Ovary (tissue), 9 donors: ENCODE results near the gene TFDP1. TPM values are rescaled to one million over a fixed set of nuclear protein-coding genes. Genes with fewer than 3 reads are reported as not detected.

Experiments used
- DNase-seq, 5 donors: peaks; one replicate each; pipeline ENCODE4 v3.0.0-alpha.2; 2019 to 2020
- H3K27ac ChIP-seq, 2 donors: fragments of 200-600 bp; one replicate each; pipeline versions ENCODE4 v1.5.1 to v1.8.0; 2019 to 2022
- H3K27me3 ChIP-seq: fragments of 200-600 bp; one replicate; pipeline ENCODE4 v1.8.0; 2022
- H3K36me3 ChIP-seq: fragments of 200-600 bp; sonication (generic); one replicate; pipeline ENCODE4 v1.5.1; 2019
- H3K4me1 ChIP-seq: one replicate; pipeline ENCODE4 v1.8.1; 2013; ENCODE audit warnings: mild to moderate bottlenecking, moderate library complexity; ENCODE audit not compliant: insufficient read depth
- H3K4me3 ChIP-seq: fragments of 200-600 bp; sonication (generic); one replicate; pipeline ENCODE4 v1.5.1; 2017
- H3K9me3 ChIP-seq, 2 donors: fragments of 200-600 bp in 1 of 2; sonication (generic) in 1 of 2; one replicate each; pipeline versions ENCODE4 v1.5.1 to v1.8.1; 2013 to 2019; ENCODE audit warnings: mild to moderate bottlenecking in 1 of 2, moderate library complexity in 1 of 2
- CTCF ChIP-seq, 3 donors: fragments of 450-650 bp in 2 of 3; fragments of 200-600 bp in 1 of 3; IDR thresholded peaks; one replicate each; pipeline versions ENCODE4 v1.5.1 to v1.8.0; 2016 to 2022; ENCODE audit warnings: antibody characterized with exemption in 3 of 3, mild to moderate bottlenecking in 1 of 3
- EP300 ChIP-seq: sonication (generic); formaldehyde crosslinking; IDR thresholded peaks from one replicate; pipeline ENCODE4 v1.6.1; 2017; ENCODE audit warnings: antibody characterized with exemption
- POLR2A ChIP-seq: fragments of 450-650 bp; IDR thresholded peaks from one replicate; pipeline ENCODE4 v1.6.1; 2017; ENCODE audit warnings: antibody characterized with exemption, mild to moderate bottlenecking, moderate library complexity
- WGBS, 3 donors: extraction: QIAGEN DNeasy Blood & Tissue Kit in 1 of 3; methylation state at CpG; one replicate each; pipeline versions ENCODE4 v1.1.5 to v1.1.7; 2013 to 2017; 5-methylcytosine and 5-hydroxymethylcytosine counted together
- intact Hi-C, 4 donors: fragments of 100-400 bp; cut with DNase I; formaldehyde crosslinking; loops; one replicate each; pipeline versions ENCODE4 v1.11.0 to v1.15.1; 2022 to 2023
- polyA plus RNA-seq, 2 donors: library from polyadenylated mRNA; stranded (reverse); fragments of 200-250 nt in 1 of 2; fragments of 350-450 nt in 1 of 2; fragmentation: Illumina TruSeq in 1 of 2; extraction: RNeasy Lipid Tissue Mini Kit (QIAGEN cat#74804) in 1 of 2; gene quantifications; one replicate each; pipeline ENCODE4 v1.2.3, GENCODE V29; 2013 to 2014
- total RNA-seq, 7 donors: library from RNA; depleted of rRNA in 2 of 7; stranded (reverse); fragments of >200 nt in 2 of 7; fragmentation: NEBNext Ultra II Directional in 3 of 7; extraction: Animal tissue kit (Norgen Biotek cat#: 25700) in 3 of 7; gene quantifications; one replicate each; pipeline versions ENCODE4 v1.1.0 to v1.2.4, GENCODE V29; 2016 to 2023
- donor health status: DM: no; HTN: no; CAD: no; lungs with moderate emphysema.
- donor health status: DM: no; HTN: no; CAD: no.
- donor health status: Bipolar disorder and iron deficiency.
- donor health status: DM: yes; HTN: yes; CAD: no.
- donor health status: DM: no; HTN: no; CAD: no.
- donor health status: DM: yes; HTN: yes; CAD: no.

Gene TFDP1
- total and polyA plus RNA-seq, 9 donors, result 8.8 to 45.6 (median 33.8) TPM

DNA sequence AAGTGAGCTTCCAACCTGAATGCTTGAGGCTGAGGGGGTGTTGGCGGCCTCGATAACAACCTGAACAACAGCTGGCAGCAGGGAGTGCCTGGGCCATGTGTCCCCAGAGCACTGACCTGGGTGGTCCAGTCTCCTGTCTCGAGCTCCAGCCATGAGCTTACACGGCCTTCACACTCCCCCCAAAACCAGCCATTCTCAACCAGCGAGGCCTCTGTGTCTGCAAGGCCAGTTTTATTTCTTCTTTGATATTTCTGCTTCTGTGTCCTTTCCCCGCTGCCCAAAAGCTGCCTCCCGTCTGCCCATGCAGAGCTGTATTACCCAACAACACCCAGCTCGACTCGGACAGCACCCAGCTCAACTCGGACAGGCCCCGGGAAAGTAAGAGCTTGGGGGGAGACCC lies 32.5 kb upstream of the TFDP1 start:
- Histone ChIP-seq H3K9me3 (no peaks in the 10 kb centered on the region), H3K27ac (no peak overlapping the region), H3K36me3 (no peaks in the 10 kb centered on the region), H3K27me3 (no peaks in the 10 kb centered on the region), H3K4me3 (no peak overlapping the region), H3K4me1 (no peaks in the 10 kb centered on the region)
- peak in 2 of 5 donors; percentile 9 to 17 for DNase-seq
- TF ChIP-seq POLR2A, result no peak
- intact Hi-C loops, result no loop called here
- WGBS, 3 donors, result 79 to 91% (median 84%) methylated on average over 11 of the region's 11 CpGs

DNA sequence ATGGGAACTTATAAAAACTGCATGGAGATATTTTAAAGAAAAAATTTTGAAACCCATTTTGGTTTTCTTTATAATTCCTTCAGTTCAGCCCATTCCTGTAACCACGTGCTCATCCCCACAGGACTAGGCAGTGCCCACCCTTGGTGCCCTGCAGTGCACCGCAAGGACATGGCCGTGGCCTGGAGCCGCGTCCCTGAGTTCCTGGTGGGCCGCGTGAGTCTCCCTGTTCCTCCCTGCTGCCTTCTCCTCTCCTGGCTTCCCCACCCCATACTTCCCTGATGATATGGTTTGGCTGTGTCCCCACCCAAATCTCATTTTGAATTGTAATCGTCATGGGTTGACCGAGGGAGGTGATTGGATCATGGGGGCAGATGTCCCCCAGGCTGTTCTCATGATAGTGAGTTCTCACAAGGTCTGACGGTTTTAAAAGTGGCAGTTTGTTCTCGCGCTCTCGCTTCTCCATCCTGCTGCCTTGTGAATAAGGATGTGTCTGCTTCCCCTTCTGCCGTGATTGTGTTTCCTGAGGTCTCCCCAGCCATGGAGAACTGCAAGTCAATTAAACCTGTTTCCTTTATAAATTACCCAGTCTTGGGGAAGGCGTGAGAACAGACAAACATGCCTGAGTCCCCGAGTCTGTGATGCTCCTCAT lies 31.6 kb upstream of the TFDP1 start:
- DNase-seq, result peak in 2 of 5 donors; percentile 11 to 19

DNA sequence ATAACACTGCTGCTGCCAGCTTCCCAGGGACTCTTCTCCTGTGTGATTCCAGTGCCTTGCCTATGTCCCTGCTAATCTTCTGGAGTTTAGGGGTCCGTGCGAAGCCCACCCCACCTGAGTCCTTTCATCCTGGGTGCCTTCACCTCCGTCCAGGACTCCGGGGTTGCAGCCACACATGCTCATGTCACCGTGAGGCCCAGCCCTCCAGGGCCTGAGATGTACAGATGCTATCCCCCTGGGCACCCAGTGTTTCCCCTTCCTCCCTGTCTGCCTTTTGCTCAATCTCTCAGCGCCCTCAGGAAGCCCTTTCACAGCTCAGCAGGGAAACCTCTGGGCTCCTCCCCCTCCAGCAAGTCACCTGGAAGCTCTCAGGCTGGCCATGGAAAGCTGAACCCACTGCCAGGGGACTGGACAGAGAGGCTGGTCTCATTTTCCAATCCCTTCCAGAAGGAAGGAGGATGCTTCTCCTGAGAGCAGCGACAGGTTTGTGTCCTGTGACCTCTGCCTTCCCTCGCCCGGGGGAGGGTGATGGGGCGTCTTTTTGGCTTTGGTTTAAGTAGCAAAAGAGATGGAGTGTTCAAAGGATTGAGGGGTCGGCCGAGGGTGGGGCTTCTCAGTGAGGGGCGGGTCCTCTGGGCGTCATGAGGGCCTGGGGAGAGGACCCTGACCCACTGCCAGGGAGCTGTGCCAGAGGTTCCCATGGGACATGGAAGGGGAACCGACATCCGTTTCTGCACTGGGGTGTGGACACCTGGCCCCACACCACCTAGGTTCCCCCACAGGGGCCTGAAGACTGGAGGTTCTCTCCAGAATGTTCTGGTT lies 30.8 kb upstream of the TFDP1 start:
- no peaks in the 10 kb centered on the region for H3K36me3 ChIP-seq
- no peak for TF ChIP-seq POLR2A
- TF ChIP-seq CTCF (IDR thresholded peaks at IDR 0.05), result no peak
- TF ChIP-seq EP300, result no peak

More for the DNA sequence above, 31.6 kb upstream of the TFDP1 start:
- no peaks in the 10 kb centered on the region for H3K9me3 ChIP-seq
- H3K27ac ChIP-seq, result no peak overlapping the region
- WGBS, 3 donors, result 76 to 87% (median 81%) methylated on average over 16 of the region's 16 CpGs
- no peak overlapping the region for H3K4me3 ChIP-seq
- intact Hi-C loops, result no loop called here
- H3K36me3 ChIP-seq, result no peaks in the 10 kb centered on the region
- no peaks in the 10 kb centered on the region for H3K4me1 ChIP-seq
- no peaks in the 10 kb centered on the region for H3K27me3 ChIP-seq
- TF ChIP-seq CTCF (IDR thresholded peaks at IDR 0.05) (no peak), EP300 (no peak), POLR2A (no peak)

DNA sequence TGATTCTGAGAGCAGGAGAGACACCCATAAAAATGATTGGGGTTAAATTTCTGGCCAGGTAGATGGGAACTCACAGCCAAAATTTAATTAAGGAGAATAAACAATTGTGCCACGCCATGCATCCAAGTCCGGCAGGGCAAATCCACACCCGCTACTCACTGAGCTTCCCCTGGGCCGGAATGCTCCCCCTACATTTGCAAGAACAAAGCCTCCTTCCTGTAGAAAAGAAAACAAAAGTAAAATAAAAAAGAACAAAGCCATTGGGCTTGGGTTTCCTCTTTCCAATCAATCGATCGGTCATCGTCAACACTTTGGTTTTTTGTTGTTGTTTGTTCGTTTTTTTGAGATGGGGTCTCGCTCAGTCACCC lies 30.2 kb upstream of the TFDP1 start:
- Histone ChIP-seq H3K27ac (no peak overlapping the region), H3K9me3 (no peaks in the 10 kb centered on the region), H3K4me3 (no peak overlapping the region), H3K4me1 (no peaks in the 10 kb centered on the region), H3K27me3 (no peaks in the 10 kb centered on the region), H3K36me3 (no peaks in the 10 kb centered on the region)
- 91 to 96% (median 93%) methylated on average over 9 of the region's 9 CpGs for WGBS, 3 donors
- TF ChIP-seq POLR2A (no peak), EP300 (no peak), CTCF (IDR thresholded peaks at IDR 0.05) (no peak)
- DNase-seq, result peak in 1 of 5 donors; percentile 7
- intact Hi-C loops, result no loop called here

More for the DNA sequence above, 30.8 kb upstream of the TFDP1 start:
- Histone ChIP-seq H3K9me3 (no peaks in the 10 kb centered on the region), H3K27ac (no peak overlapping the region), H3K27me3 (no peaks in the 10 kb centered on the region), H3K4me3 (no peak overlapping the region), H3K4me1 (no peaks in the 10 kb centered on the region)
- peak in 2 of 5 donors; percentile 11 to 32 for DNase-seq
- intact Hi-C loops, result no loop called here
- 81 to 84% (median 83%) methylated on average over 16 of the region's 16 CpGs for WGBS, 3 donors

DNA sequence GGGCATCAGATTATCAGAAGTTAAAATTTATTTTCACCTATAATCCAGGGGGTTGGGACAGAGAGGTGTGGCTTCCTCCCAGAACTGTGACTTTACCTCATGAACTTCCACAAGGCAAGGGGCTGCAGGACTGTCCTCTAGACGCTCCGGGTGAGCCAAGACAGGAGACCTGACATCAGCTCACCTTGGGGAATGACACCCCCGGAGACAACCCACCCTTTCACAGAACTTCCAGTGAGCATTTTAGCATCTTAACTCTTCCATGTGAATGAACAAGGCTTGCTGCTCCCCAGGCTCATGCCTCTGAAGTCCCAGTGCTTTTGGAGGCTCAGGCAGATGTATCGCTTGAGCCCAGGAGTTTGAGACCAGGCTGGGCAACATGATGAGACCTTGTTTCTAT lies 29.4 kb upstream of the TFDP1 start:
- WGBS, 3 donors, result 80 to 93% (median 90%) methylated on average over 4 of the region's 4 CpGs
- Histone ChIP-seq H3K4me1 (no peaks in the 10 kb centered on the region), H3K36me3 (no peaks in the 10 kb centered on the region), H3K9me3 (no peaks in the 10 kb centered on the region), H3K27me3 (no peaks in the 10 kb centered on the region), H3K27ac (no peak overlapping the region), H3K4me3 (no peak overlapping the region)
- TF ChIP-seq CTCF (IDR thresholded peaks at IDR 0.05) (no peak), POLR2A (no peak), EP300 (no peak)
- peak in 1 of 5 donors; percentile 6 for DNase-seq
- intact Hi-C loops, result no loop called here
